Ishikawa (cell line): ENCODE measurements around the gene GRIK4.

Experiments
- CEBPB ChIP-seq: IDR thresholded peaks from 2 replicates; pipeline ENCODE4 v1.6.1; 2012
- CREB1 ChIP-seq: IDR thresholded peaks from 2 replicates; pipeline ENCODE4 v1.6.1; 2012; ENCODE audit warnings: low read depth
- EGR1 ChIP-seq: IDR thresholded peaks from 2 replicates; pipeline ENCODE4 v1.6.1; 2012
- EP300 ChIP-seq: IDR thresholded peaks from 2 replicates; pipeline ENCODE4 v1.6.1; 2012; ENCODE audit warnings: borderline replicate concordance
- FOXM1 ChIP-seq: IDR thresholded peaks from 2 replicates; pipeline ENCODE4 v1.6.1; 2012; ENCODE audit warnings: low read depth, borderline replicate concordance
- NFIC ChIP-seq: IDR thresholded peaks from 2 replicates; pipeline ENCODE4 v1.6.1; 2012
- RAD21 ChIP-seq: IDR thresholded peaks from 2 replicates; pipeline ENCODE4 v1.6.1; 2012; ENCODE audit warnings: low read depth
- TAF1 ChIP-seq: IDR thresholded peaks from 2 replicates; pipeline ENCODE4 v1.6.1; 2012; ENCODE audit warnings: low read depth, mild to moderate bottlenecking
- TCF12 ChIP-seq: IDR thresholded peaks from 2 replicates; pipeline ENCODE4 v1.6.1; 2012; ENCODE audit warnings: low read depth
- TEAD4 ChIP-seq: IDR thresholded peaks from 2 replicates; pipeline ENCODE4 v1.6.1; 2012
- YY1 ChIP-seq: IDR thresholded peaks from 2 replicates; pipeline ENCODE4 v1.6.1; 2012; ENCODE audit warnings: low read depth
- ZBTB7A ChIP-seq: IDR thresholded peaks from 2 replicates; pipeline ENCODE4 v1.6.1; 2012; ENCODE audit warnings: low read depth
- TF ChIP-seq, protein P1 (sequence below): IDR thresholded peaks from 2 replicates; pipeline ENCODE4 v1.6.1; 2012; ENCODE audit warnings: low read depth, mild to moderate bottlenecking
- TF ChIP-seq, protein P2 (sequence below): IDR thresholded peaks from 2 replicates; pipeline ENCODE4 v1.6.1; 2012
- TF ChIP-seq, protein P3 (sequence below): IDR thresholded peaks from 2 replicates; pipeline ENCODE4 v1.6.1; 2012

The GRIK4 gene

DNA sequence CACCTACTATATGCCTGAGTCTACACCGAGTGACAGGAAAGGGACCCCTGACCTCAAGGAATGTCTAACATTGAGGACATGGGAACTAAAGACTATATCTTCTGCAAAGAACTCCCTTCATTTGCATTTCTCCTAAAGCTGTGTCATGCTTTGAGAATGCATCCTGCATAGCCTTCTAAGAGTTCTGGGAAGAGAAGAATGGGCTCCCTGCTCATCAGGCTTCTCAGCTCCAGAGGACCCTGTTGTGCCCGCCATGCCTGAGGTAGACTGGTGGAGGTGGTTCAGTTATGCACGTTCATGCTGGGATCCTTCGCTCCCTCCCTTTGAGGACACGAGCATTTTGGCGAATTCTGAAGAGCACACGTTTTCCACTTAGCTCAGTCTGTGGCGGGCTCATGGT lies 63.3 kb downstream of the GRIK4 start:
- TF ChIP-seq RAD21 (no peak), CEBPB (no peak), EP300 (no peak), TEAD4 (no peak), ZBTB7A (no peak), TAF1 (no peak), NFIC (no peak), YY1 (no peak), TCF12 (no peak), CREB1 (no peak), EGR1 (no peak), FOXM1 (no peak)
- TF ChIP-seq, protein P1, sequence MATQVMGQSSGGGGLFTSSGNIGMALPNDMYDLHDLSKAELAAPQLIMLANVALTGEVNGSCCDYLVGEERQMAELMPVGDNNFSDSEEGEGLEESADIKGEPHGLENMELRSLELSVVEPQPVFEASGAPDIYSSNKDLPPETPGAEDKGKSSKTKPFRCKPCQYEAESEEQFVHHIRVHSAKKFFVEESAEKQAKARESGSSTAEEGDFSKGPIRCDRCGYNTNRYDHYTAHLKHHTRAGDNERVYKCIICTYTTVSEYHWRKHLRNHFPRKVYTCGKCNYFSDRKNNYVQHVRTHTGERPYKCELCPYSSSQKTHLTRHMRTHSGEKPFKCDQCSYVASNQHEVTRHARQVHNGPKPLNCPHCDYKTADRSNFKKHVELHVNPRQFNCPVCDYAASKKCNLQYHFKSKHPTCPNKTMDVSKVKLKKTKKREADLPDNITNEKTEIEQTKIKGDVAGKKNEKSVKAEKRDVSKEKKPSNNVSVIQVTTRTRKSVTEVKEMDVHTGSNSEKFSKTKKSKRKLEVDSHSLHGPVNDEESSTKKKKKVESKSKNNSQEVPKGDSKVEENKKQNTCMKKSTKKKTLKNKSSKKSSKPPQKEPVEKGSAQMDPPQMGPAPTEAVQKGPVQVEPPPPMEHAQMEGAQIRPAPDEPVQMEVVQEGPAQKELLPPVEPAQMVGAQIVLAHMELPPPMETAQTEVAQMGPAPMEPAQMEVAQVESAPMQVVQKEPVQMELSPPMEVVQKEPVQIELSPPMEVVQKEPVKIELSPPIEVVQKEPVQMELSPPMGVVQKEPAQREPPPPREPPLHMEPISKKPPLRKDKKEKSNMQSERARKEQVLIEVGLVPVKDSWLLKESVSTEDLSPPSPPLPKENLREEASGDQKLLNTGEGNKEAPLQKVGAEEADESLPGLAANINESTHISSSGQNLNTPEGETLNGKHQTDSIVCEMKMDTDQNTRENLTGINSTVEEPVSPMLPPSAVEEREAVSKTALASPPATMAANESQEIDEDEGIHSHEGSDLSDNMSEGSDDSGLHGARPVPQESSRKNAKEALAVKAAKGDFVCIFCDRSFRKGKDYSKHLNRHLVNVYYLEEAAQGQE = no peak
- TF ChIP-seq, protein P2, sequence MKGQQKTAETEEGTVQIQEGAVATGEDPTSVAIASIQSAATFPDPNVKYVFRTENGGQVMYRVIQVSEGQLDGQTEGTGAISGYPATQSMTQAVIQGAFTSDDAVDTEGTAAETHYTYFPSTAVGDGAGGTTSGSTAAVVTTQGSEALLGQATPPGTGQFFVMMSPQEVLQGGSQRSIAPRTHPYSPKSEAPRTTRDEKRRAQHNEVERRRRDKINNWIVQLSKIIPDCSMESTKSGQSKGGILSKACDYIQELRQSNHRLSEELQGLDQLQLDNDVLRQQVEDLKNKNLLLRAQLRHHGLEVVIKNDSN = no peak
- TF ChIP-seq, protein P3, sequence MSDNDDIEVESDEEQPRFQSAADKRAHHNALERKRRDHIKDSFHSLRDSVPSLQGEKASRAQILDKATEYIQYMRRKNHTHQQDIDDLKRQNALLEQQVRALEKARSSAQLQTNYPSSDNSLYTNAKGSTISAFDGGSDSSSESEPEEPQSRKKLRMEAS = no peak

GRCh38 chr11:120575461-120575860 lies 63.9 kb downstream of the GRIK4 start:
- no peak for TF ChIP-seq CEBPB

DNA sequence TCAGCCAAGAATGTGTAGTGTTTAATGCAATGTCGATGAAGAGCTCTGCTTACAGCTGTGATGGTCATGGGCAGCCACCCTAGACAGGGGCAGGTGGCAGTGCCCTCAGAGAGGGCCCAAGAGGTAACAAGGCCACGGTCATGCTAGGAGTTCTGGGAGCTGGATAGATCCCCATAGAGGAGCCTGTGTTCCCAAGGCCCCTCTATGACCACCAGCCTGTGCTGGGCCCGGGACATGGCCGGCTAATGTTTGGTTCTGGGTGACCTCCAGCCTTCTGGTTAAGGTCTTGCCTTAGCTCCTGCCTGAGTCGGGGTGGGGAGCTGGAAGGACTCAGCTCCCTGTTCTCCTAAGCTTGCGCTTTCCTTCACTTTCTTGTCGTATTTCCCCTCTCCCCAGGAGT lies 65.1 kb downstream of the GRIK4 start:
- TF ChIP-seq, protein P2 = no peak
- TF ChIP-seq, protein P3 = no peak
- no peak for TF ChIP-seq YY1
- TF ChIP-seq CREB1 = no peak
- no peak for TF ChIP-seq RAD21
- no peak for TF ChIP-seq EP300
- TF ChIP-seq TCF12 = no peak
- TF ChIP-seq TAF1 = no peak
- TF ChIP-seq, protein P1 = no peak
- TF ChIP-seq CEBPB = no peak
- no peak for TF ChIP-seq EGR1
- no peak for TF ChIP-seq FOXM1
- TF ChIP-seq ZBTB7A = no peak
- no peak for TF ChIP-seq NFIC
- no peak for TF ChIP-seq TEAD4

GRCh38 chr11:120577041-120577440 lies 65.5 kb downstream of the GRIK4 start:
- TF ChIP-seq, protein P2 = no peak
- TF ChIP-seq CEBPB (no peak), TEAD4 (no peak), FOXM1 (no peak), RAD21 (no peak), EGR1 (no peak), NFIC (no peak), YY1 (no peak), EP300 (no peak), ZBTB7A (no peak), CREB1 (no peak), TAF1 (no peak), TCF12 (no peak)
- TF ChIP-seq, protein P1 = no peak
- TF ChIP-seq, protein P3 = no peak
